Stimulated activated effector memory CD8-positive, alpha-beta T cell treated with anti-CD3 and anti-CD28 coated beads, Interleukin-12 subunit alpha, Interleukin-12 subunit beta, amount 100 ng/mL, for 72 hours (primary cell): ENCODE data around the gene SUCLG2.

Experiments
- ATAC-seq: fragments of 150-1000 bp; cut with Tn5 transposase; 2 replicates; pipeline ENCODE4 v1.10.0; 2021
- DNase-seq, 2 donors: peaks; one replicate each; pipeline ENCODE4 v3.0.0; 2021 to 2022; ENCODE audit warnings: low spot score in 2 of 2
- H3K27ac Mint-ChIP-seq: one replicate; pipeline ENCODE4 v1.8.0; 2022; ENCODE audit warnings: mild to moderate bottlenecking, mixed read lengths
- H3K36me3 Mint-ChIP-seq: one replicate; pipeline ENCODE4 v1.8.0; 2022; ENCODE audit warnings: mild to moderate bottlenecking, mixed read lengths
- H3K4me1 Mint-ChIP-seq: one replicate; pipeline ENCODE4 v1.8.0; 2022; ENCODE audit warnings: mixed read lengths
- H3K4me3 Mint-ChIP-seq: one replicate; pipeline ENCODE4 v1.8.0; 2022; ENCODE audit warnings: mild to moderate bottlenecking, mixed read lengths
- H3K9me3 Mint-ChIP-seq: one replicate; pipeline ENCODE4 v1.8.0; 2022; ENCODE audit warnings: mixed read lengths

The SUCLG2 gene

GRCh38 chr3:67376416-67376815, 278.0 kb downstream of the SUCLG2 start:
- no peak overlapping the region for H3K27ac Mint-ChIP-seq

DNA sequence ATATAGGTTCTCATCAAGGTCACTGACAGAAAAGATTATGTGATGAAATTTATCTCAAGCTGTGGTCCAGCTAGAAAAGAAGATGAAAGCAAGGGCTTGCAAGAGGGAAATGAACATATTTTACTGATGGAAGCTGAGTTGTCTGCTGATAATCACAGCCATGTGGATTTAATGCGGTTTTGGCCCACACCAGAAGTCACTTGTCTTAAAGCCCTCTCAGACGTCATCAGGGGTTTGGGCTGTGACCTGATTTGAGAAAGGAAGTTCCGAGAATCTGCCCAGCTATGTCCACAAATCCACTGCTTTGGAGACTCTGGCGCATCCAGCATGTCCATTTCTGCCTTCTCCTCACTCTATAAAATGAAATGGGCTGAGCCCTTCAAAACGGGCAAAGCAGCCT, 278.4 kb downstream of the SUCLG2 start:
- no peaks in the 10 kb centered on the region for H3K4me1 Mint-ChIP-seq
- H3K36me3 Mint-ChIP-seq = peaks cover 21% of the 10 kb centered on the region
- no peak overlapping the region for H3K27ac Mint-ChIP-seq
- ATAC-seq (no peak), DNase-seq (no peak)
- H3K9me3 Mint-ChIP-seq = no peaks in the 10 kb centered on the region
- no peak overlapping the region for H3K4me3 Mint-ChIP-seq

More at GRCh38 chr3:67376416-67376815, 278.0 kb downstream of the SUCLG2 start:
- ATAC-seq (no peak), DNase-seq (no peak)
- Mint-ChIP-seq H3K9me3 (no peaks in the 10 kb centered on the region), H3K4me1 (no peaks in the 10 kb centered on the region), H3K36me3 (peaks cover 21% of the 10 kb centered on the region), H3K4me3 (no peak overlapping the region)

- no peak overlapping the region for H3K4me3 Mint-ChIP-seq
- DNase-seq (no peak), ATAC-seq (peak; percentile 94)
- H3K36me3 Mint-ChIP-seq = no peaks in the 10 kb centered on the region
- no peak overlapping the region for H3K27ac Mint-ChIP-seq
- no peaks in the 10 kb centered on the region for H3K9me3 Mint-ChIP-seq
- peaks cover 31% of the 10 kb centered on the region for H3K4me1 Mint-ChIP-seq
These were observed 291.7 kb downstream of the SUCLG2 start for GRCh38 chr3:67362686-67363085.

DNA sequence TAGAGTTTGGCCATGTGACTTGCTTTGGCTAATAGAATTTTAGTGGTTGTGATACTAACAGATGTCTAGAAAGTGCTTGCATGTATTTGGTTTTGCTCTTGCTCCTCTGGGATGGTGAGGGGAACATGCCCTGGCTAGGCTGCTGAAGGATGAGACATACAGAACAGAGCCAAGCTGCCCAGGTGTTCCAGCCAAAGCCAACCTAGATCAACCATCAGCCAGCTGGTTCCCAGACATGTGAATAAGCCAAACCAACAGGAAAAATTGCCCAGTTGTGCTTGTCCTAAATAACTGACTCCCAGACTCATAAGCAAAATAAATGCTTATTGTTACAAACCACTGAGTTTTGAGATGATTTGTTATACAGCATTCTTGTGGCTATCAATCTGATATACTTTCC, 292.6 kb downstream of the SUCLG2 start:
- no peak overlapping the region for H3K4me3 Mint-ChIP-seq
- no peak overlapping the region for H3K27ac Mint-ChIP-seq
- no peak for DNase-seq

DNA sequence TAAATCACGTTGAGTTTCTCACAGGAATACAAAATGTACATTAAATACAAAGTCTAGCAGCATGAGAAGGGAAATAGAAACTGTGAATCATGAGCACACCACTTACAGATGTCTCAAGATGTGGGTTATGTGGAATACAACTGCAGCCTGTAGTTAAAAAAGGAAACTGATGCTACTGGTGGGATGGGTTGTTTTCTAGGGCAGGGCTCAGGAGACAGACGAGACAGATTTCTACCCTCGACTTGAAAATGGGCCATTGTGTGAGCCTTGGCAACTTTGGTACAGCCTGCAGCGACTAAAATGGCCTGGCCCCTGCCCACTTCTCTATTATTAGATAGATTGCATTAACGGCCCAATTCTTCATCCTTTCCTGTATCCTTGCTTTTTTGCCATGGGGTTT, 293.1 kb downstream of the SUCLG2 start:
- H3K4me1 Mint-ChIP-seq = peaks cover 31% of the 10 kb centered on the region
- ATAC-seq (peak; percentile 52), DNase-seq (no peak)
- H3K27ac Mint-ChIP-seq = no peak overlapping the region
- no peaks in the 10 kb centered on the region for H3K9me3 Mint-ChIP-seq
- no peaks in the 10 kb centered on the region for H3K36me3 Mint-ChIP-seq
- no peak overlapping the region for H3K4me3 Mint-ChIP-seq

More for the DNA sequence above, 292.6 kb downstream of the SUCLG2 start:
- H3K9me3 Mint-ChIP-seq = no peaks in the 10 kb centered on the region
- no peaks in the 10 kb centered on the region for H3K36me3 Mint-ChIP-seq
- H3K4me1 Mint-ChIP-seq = peaks cover 31% of the 10 kb centered on the region
- no peak for ATAC-seq

- no peaks in the 10 kb centered on the region for H3K9me3 Mint-ChIP-seq
- H3K4me3 Mint-ChIP-seq = no peak overlapping the region
- peak; percentile 37 for ATAC-seq
- no peak overlapping the region for H3K27ac Mint-ChIP-seq
- peaks cover 22% of the 10 kb centered on the region for H3K4me1 Mint-ChIP-seq
- no peaks in the 10 kb centered on the region for H3K36me3 Mint-ChIP-seq
- DNase-seq = no peak
These were observed 296.6 kb downstream of the SUCLG2 start for GRCh38 chr3:67357610-67358458.

GRCh38 chr3:67349551-67350174, 304.7 kb downstream of the SUCLG2 start:
- H3K4me1 Mint-ChIP-seq = peaks cover 10% of the 10 kb centered on the region
- H3K9me3 Mint-ChIP-seq = peaks cover 3% of the 10 kb centered on the region
- H3K4me3 Mint-ChIP-seq = no peak overlapping the region
- DNase-seq (no peak), ATAC-seq (peak; percentile 98)
- H3K36me3 Mint-ChIP-seq = peaks cover 5% of the 10 kb centered on the region
- H3K27ac Mint-ChIP-seq = no peak overlapping the region

- Mint-ChIP-seq H3K27ac (no peak overlapping the region), H3K4me3 (no peak overlapping the region), H3K9me3 (peaks cover 14% of the 10 kb centered on the region), H3K36me3 (peaks cover 5% of the 10 kb centered on the region), H3K4me1 (peaks cover 10% of the 10 kb centered on the region)
- ATAC-seq (no peak), DNase-seq (no peak)
These were observed 308.3 kb downstream of the SUCLG2 start for GRCh38 chr3:67346081-67346480.

DNA sequence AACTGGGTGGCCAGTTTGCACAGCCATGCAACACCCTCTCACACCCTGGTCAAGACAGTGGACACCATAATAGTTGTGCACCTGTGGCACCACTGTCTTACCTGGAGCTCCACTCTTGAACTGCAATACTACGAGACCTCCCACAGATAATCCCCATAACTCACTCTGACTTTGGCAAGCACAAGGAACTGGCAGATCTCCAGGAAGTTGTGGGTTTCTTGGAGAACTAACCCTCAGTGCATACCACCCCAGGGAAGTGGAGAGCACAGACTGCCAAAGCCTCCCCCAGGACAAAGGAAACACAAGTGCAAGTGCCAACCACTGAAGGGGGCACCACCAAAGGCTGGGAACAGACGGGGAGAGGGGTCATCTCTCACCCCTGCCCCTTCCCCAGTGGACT, 318.6 kb downstream of the SUCLG2 start:
- Mint-ChIP-seq H3K4me3 (no peak overlapping the region), H3K36me3 (no peaks in the 10 kb centered on the region)
- no peak for ATAC-seq

GRCh38 chr3:67334588-67334987, 319.8 kb downstream of the SUCLG2 start:
- ATAC-seq = peak; percentile 53
- no peak overlapping the region for H3K27ac Mint-ChIP-seq
- H3K36me3 Mint-ChIP-seq = no peaks in the 10 kb centered on the region
- no peak overlapping the region for H3K4me3 Mint-ChIP-seq
- peaks cover 10% of the 10 kb centered on the region for H3K9me3 Mint-ChIP-seq
- H3K4me1 Mint-ChIP-seq = no peaks in the 10 kb centered on the region
- DNase-seq = no peak

More for the DNA sequence above, 318.6 kb downstream of the SUCLG2 start:
- no peak overlapping the region for H3K27ac Mint-ChIP-seq
- peaks cover 15% of the 10 kb centered on the region for H3K9me3 Mint-ChIP-seq
- no peak for DNase-seq
- no peaks in the 10 kb centered on the region for H3K4me1 Mint-ChIP-seq

- ATAC-seq = peak; percentile 86
- no peak overlapping the region for H3K4me3 Mint-ChIP-seq
- no peak for DNase-seq
- H3K9me3 Mint-ChIP-seq = peaks cover 2% of the 10 kb centered on the region
- H3K4me1 Mint-ChIP-seq = no peaks in the 10 kb centered on the region
- H3K27ac Mint-ChIP-seq = no peak overlapping the region
- H3K36me3 Mint-ChIP-seq = no peaks in the 10 kb centered on the region
These were observed 325.1 kb downstream of the SUCLG2 start for GRCh38 chr3:67329358-67329757.

- Mint-ChIP-seq H3K4me3 (no peak overlapping the region), H3K9me3 (peaks cover 2% of the 10 kb centered on the region), H3K27ac (no peak overlapping the region), H3K4me1 (no peaks in the 10 kb centered on the region), H3K36me3 (no peaks in the 10 kb centered on the region)
- DNase-seq (no peak), ATAC-seq (no peak)
These were observed 326.8 kb downstream of the SUCLG2 start for GRCh38 chr3:67327582-67327981.

- peaks cover 7% of the 10 kb centered on the region for H3K9me3 Mint-ChIP-seq
- ATAC-seq (no peak), DNase-seq (no peak)
- H3K4me3 Mint-ChIP-seq = no peak overlapping the region
- no peak overlapping the region for H3K27ac Mint-ChIP-seq
- H3K36me3 Mint-ChIP-seq = no peaks in the 10 kb centered on the region
- no peaks in the 10 kb centered on the region for H3K4me1 Mint-ChIP-seq
These were observed 329.2 kb downstream of the SUCLG2 start for GRCh38 chr3:67325231-67325630.
